SK-N-SH (cell line): ENCODE data around the gene HUNK. TPM values are rescaled to one million over a fixed set of nuclear protein-coding genes. Genes with fewer than 3 reads are reported as not detected.

ENCODE experiments used
- CTCF ChIA-PET: fragments of 300-600, 350-600 bp; formaldehyde crosslinking; extraction: SDS; loops from one replicate; lab custom pipeline; 2021; lab: Yijun Ruan, JAX
- POLR2A ChIA-PET: fragments of 350-600 bp; sonication (Branson Sonifier 250); formaldehyde crosslinking; extraction: SDS; loops from one replicate; lab custom pipeline; 2020; ENCODE audit warnings: antibody characterized with exemption, inconsistent platforms; lab: Yijun Ruan, JAX
- DNase-seq: peaks from one replicate; pipeline ENCODE4 v3.0.0; 2012
- H2AFZ ChIP-seq: fragments of 200-600 bp; sonication (generic); 2 replicates; pipeline ENCODE4 v1.8.1; 2016; ENCODE audit warnings: antibody characterized with exemption, mild to moderate bottlenecking, low read depth
- H3F3A ChIP-seq: fragments of 200-600 bp; sonication (generic); replicated peaks from 2 replicates; pipeline ENCODE3; 2016; ENCODE audit warnings: antibody characterized with exemption, mild to moderate bottlenecking; ENCODE audit not compliant: insufficient read depth
- H3K27ac ChIP-seq, 2 experiments: fragments of 200-500 bp in 1 of 2; fragments of 200-600 bp in 1 of 2; sonication (Bioruptor generic) in 1 of 2; sonication (generic), shearing (Covaris generic) in 1 of 2; 2 replicates each; pipeline versions ENCODE4 v1.5.1 to v1.6.1; 2014 to 2016; ENCODE audit warnings: low read depth in 2 of 2, inconsistent platforms in 1 of 2, low read length in 1 of 2, mild to moderate bottlenecking in 1 of 2, mixed read lengths in 1 of 2
- H3K27me3 ChIP-seq: fragments of 200-600 bp; sonication (generic), shearing (Covaris generic); 2 replicates; pipeline ENCODE4 v1.6.1; 2016; ENCODE audit warnings: mixed run types; ENCODE audit not compliant: insufficient read depth
- H3K36me3 ChIP-seq, 2 experiments: fragments of 200-500 bp in 1 of 2; fragments of 200-600 bp in 1 of 2; sonication (Bioruptor generic) in 1 of 2; sonication (generic) in 1 of 2; replicated peaks in 1 of 2; 2 replicates each; pipeline versions ENCODE3 to v1.5.1; 2014 to 2016; ENCODE audit warnings: low read length in 1 of 2, mild to moderate bottlenecking in 1 of 2; ENCODE audit not compliant: insufficient read depth in 2 of 2, control insufficient read depth in 1 of 2
- H3K4me1 ChIP-seq, 2 experiments: fragments of 200-500 bp in 1 of 2; fragments of 200-600 bp in 1 of 2; sonication (Bioruptor generic) in 1 of 2; sonication (generic), shearing (Covaris generic) in 1 of 2; 2 replicates each; pipeline versions ENCODE4 v1.5.1 to v1.6.1; 2014 to 2016; ENCODE audit warnings: low read depth in 1 of 2, low read length in 1 of 2, mixed run types in 1 of 2; ENCODE audit not compliant: insufficient read depth in 2 of 2, control insufficient read depth in 1 of 2
- H3K4me2 ChIP-seq: fragments of 200-600 bp; sonication (generic), shearing (Covaris generic); 2 replicates; pipeline ENCODE4 v1.6.1; 2017; ENCODE audit warnings: mixed run types
- H3K4me3 ChIP-seq, 2 experiments: fragments of 200-500 bp in 1 of 2; fragments of 200-600 bp in 1 of 2; sonication (Bioruptor generic) in 1 of 2; sonication (generic), shearing (Covaris generic) in 1 of 2; 2 replicates each; pipeline versions ENCODE4 v1.5.1 to v1.8.1; 2014 to 2016; ENCODE audit warnings: low read depth in 2 of 2, inconsistent platforms in 1 of 2, low read length in 1 of 2, mild to moderate bottlenecking in 1 of 2, mixed read lengths in 1 of 2, moderate library complexity in 1 of 2
- H3K79me2 ChIP-seq: fragments of 200-600 bp; sonication (generic); 2 replicates; pipeline ENCODE4 v1.8.1; 2017; ENCODE audit warnings: mild to moderate bottlenecking; ENCODE audit not compliant: insufficient read depth
- H3K9ac ChIP-seq: fragments of 200-600 bp; sonication (generic); 2 replicates; pipeline ENCODE4 v1.6.1; 2017; ENCODE audit warnings: mixed run types
- H3K9me2 ChIP-seq: fragments of 200-600 bp; sonication (generic); 2 replicates; pipeline ENCODE4 v1.6.1; 2017; ENCODE audit warnings: mixed run types
- H3K9me3 ChIP-seq: fragments of 200-600 bp; sonication (generic); 2 replicates; pipeline ENCODE4 v1.6.1; 2017; ENCODE audit warnings: mixed run types, mild to moderate bottlenecking, moderate library complexity
- H4K20me1 ChIP-seq: fragments of 200-600 bp; sonication (generic); 2 replicates; pipeline ENCODE4 v1.6.1; 2017; ENCODE audit warnings: mild to moderate bottlenecking, mixed run types; ENCODE audit not compliant: insufficient read depth
- FOSL2 ChIP-seq: IDR thresholded peaks from 2 replicates; pipeline ENCODE4 v1.4.0; 2012; ENCODE audit warnings: low read depth, mild to moderate bottlenecking, moderate library complexity, borderline replicate concordance
- FOXM1 ChIP-seq: IDR thresholded peaks from 2 replicates; pipeline ENCODE4 v1.4.0; 2012; ENCODE audit warnings: low read depth, mild to moderate bottlenecking
- MEF2A ChIP-seq: IDR thresholded peaks from 2 replicates; pipeline ENCODE4 v1.4.0; 2012; ENCODE audit warnings: low read depth, borderline replicate concordance
- MXI1 ChIP-seq: IDR thresholded peaks from 2 replicates; pipeline ENCODE4 v1.6.1; 2012; ENCODE audit warnings: mild to moderate bottlenecking, low read depth, low read length, improper control_type of control experiment
- NFIC ChIP-seq: IDR thresholded peaks from 2 replicates; pipeline ENCODE4 v1.4.0; 2012; ENCODE audit warnings: borderline replicate concordance
- NRF1 ChIP-seq: IDR thresholded peaks from 2 replicates; pipeline ENCODE4 v1.6.1; 2012; ENCODE audit warnings: low read depth, mild to moderate bottlenecking, low read length
- RAD21 ChIP-seq: IDR thresholded peaks from 2 replicates; pipeline ENCODE4 v1.6.1; 2012; ENCODE audit warnings: mild to moderate bottlenecking, low read length
- REST ChIP-seq: IDR thresholded peaks from 2 replicates; pipeline ENCODE4 v1.6.1; 2012; ENCODE audit warnings: mild to moderate bottlenecking, low read depth, low read length, moderate library complexity
- RFX5 ChIP-seq: IDR thresholded peaks from 2 replicates; pipeline ENCODE4 v1.6.1; 2012; ENCODE audit warnings: mild to moderate bottlenecking, improper control_type of control experiment, low read length
- RXRA ChIP-seq: IDR thresholded peaks from 2 replicates; pipeline ENCODE4 v1.4.0; 2012; ENCODE audit warnings: low read depth, mild to moderate bottlenecking, borderline replicate concordance
- SMC3 ChIP-seq: IDR thresholded peaks from 2 replicates; pipeline ENCODE4 v1.6.1; 2012; ENCODE audit warnings: low read depth, low read length, improper control_type of control experiment
- TCF12 ChIP-seq: IDR thresholded peaks from 2 replicates; pipeline ENCODE4 v1.4.0; 2012
- USF1 ChIP-seq: IDR thresholded peaks from 2 replicates; pipeline ENCODE4 v1.4.0; 2012; ENCODE audit warnings: low read depth, borderline replicate concordance
- YY1 ChIP-seq: IDR thresholded peaks from 2 replicates; pipeline ENCODE4 v1.4.0; 2012; ENCODE audit warnings: low read depth, mild to moderate bottlenecking
- ZBTB33 ChIP-seq: IDR thresholded peaks from 2 replicates; pipeline ENCODE4 v1.4.0; 2012; ENCODE audit warnings: low read depth, borderline replicate concordance
- WGBS: methylation state at CpG from one replicate; pipeline ENCODE4 v1.1.6; 2017; ENCODE audit warnings: low lambda C conversion rate; 5-methylcytosine and 5-hydroxymethylcytosine counted together
- polyA plus RNA-seq, 3 experiments: library from polyadenylated mRNA; depleted of rRNA; stranded (reverse); fragments of >200 nt; gene quantifications; 2 replicates each; pipeline ENCODE4 v1.2.3, GENCODE V29; 2012

HUNK gene
- polyA plus RNA-seq, 1 of the 3 experiments (the other 2 are of a cell fraction), result 0.31 TPM

GRCh38 chr21:32009263-32009662, 136.4 kb downstream of the HUNK start:
- Histone ChIP-seq H3K4me3 (no peak overlapping the region), H3K79me2 (no peaks in the 10 kb centered on the region), H4K20me1 (no peaks in the 10 kb centered on the region)
- DNase-seq, result no peak
- no peak for TF ChIP-seq SMC3
- no peak for TF ChIP-seq USF1
- TF ChIP-seq RFX5, result no peak
- TF ChIP-seq NRF1, result no peak
- TF ChIP-seq REST, result no peak
- TF ChIP-seq MXI1, result no peak
- no peak for TF ChIP-seq MEF2A
- no peak for TF ChIP-seq TCF12
- TF ChIP-seq FOXM1, result no peak
- TF ChIP-seq ZBTB33, result no peak
- no peak for TF ChIP-seq FOSL2
- no peak for TF ChIP-seq YY1
- no peak for TF ChIP-seq NFIC
- TF ChIP-seq RAD21, result no peak
- no peak for TF ChIP-seq RXRA
- TF ChIP-seq, all 33 proteins: peak for 0
- no peak overlapping the region for H3K9ac ChIP-seq
- no peaks in the 10 kb centered on the region for H3K27me3 ChIP-seq
- H3K4me2 ChIP-seq, result no peak overlapping the region
- no peaks in the 10 kb centered on the region for H3K36me3 ChIP-seq
- no peak overlapping the region for H2AFZ ChIP-seq
- WGBS, result 86% methylated on average over 3 of the region's 3 CpGs
- POLR2A ChIA-PET, result no interaction called here
- CTCF ChIA-PET, result interaction anchor here (1.4 kb wide), 1 partner anchor 23 kb away, joined by 4 read pairs; no protein-coding TSS in a partner anchor
- H3K27ac ChIP-seq, result no peak overlapping the region
- H3K4me1 ChIP-seq, result no peaks in the 10 kb centered on the region
- H3K9me2 ChIP-seq, result no peaks in the 10 kb centered on the region
- no peaks in the 10 kb centered on the region for H3K9me3 ChIP-seq
- H3F3A ChIP-seq, result peaks cover 4% of the 10 kb centered on the region
